HK-2 (cell line): ENCODE data around the gene ZSCAN10.
"Not testable (repeated sequence)": the region's sequence is repeated elsewhere in the genome, so short reads cannot be mapped to it uniquely, and the experiment has no call there.

Experiments
- DNase-seq: peaks from one replicate; pipeline ENCODE4 v3.0.0-alpha.2; 2018; ENCODE audit not compliant: unreplicated experiment

The ZSCAN10 gene

DNA sequence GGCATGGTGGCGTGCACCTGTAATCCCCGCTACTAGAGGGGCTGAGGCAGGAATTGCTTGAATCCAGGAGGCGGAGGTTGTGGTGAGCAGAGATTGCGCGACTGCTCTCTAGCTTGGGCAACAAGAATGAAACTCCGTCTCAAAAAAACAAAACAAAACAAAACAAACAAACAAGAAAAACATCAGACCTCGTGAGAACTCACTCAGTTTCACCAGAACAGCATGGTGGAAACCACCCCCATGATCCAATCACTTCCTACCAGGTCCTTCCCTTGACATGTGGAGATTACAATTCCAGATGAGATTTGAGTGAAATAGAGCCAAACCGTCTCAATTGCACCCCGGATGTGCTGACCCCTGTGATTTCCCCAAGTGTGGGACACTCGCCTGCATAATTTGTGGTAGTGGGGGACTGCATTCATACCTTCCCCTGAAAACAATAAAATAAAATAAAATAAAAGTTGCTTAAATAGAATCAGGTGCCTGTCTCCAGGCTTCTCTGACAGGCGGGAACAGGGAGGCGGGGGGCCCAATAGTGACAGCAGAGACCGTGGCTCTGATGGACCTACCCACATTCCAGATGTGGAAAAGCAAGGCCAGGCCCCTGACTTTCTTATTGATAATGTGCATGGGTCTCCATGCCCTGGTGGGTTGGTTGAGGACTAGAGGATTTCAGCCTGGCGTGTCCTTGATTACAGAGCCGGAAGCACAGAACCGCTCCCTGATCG lies 13.1 kb downstream of the ZSCAN10 start:
- no peak for DNase-seq

DNA sequence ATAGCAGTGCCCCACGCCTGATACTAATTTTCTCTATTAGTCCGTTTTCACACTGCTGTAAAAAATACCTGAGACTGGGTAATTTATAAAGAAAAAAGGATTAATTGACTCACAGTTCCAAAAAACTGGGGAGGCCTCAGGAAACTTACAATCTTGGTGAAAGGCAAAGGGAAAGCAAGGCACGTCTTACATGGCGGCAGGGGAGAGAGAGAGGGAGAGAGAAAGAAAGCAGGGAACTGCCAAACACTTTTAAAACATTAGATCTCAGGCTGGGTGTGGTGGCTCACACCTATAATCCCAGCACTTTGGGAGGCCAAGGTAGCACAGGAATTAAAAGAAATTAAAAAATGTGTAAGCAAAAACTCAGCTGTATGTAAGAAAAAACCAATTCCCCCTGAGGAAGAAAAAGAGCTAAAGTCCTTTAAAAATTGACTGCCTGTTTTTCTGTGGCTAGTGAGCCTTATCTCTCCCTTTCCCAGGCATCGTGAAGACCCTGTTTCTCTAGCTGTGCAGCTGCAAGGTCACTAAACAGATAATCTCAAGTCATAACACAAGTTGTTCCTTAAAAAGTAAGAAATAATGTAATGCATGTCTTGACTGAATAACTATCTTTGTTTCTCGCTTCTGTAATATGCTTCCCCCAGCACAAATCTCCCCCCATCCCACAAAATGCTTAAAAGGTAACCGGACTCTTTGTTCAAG lies 14.0 kb downstream of the ZSCAN10 start:
- no peak for DNase-seq

DNA sequence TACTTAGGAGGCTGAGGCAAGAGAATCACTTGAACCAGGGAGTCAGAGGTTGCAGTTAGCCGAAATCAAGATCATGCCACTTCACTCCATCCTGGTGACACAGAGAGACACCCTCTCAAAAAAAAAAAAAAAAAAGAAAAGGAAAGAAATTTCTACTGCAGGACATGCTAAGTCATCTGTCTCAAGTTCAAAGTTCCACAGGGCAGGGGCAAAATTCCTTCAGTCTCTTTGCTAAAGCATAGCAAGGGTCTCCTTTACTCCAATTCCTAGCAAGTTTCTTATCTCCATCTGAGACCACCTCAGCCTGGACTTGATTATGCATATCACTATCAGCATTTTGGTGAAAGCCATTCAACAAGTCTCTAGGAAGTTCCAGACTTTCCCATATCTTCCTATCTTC lies 14.6 kb downstream of the ZSCAN10 start:
- no peak for DNase-seq

DNA sequence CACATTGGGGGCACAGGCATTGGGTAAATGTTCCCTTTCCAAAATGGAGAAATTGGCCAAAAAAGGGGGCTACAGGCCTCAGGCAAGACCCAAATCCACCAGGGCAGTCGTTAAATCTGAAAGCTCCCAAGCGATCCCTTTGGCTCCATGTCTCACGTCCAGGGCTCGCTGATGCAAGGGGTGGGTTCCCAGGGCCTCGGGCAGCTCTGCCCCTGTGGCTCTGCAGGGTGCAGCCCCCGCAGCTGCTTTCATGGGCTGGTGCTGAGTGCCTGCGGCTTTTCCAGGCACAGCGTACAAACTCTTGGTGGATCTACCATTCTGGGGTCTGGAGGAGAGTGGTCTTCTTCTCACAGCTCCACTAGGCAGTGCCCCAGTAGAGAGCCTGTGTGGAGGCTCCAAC lies 15.7 kb downstream of the ZSCAN10 start:
- not testable (repeated sequence) for DNase-seq

DNA sequence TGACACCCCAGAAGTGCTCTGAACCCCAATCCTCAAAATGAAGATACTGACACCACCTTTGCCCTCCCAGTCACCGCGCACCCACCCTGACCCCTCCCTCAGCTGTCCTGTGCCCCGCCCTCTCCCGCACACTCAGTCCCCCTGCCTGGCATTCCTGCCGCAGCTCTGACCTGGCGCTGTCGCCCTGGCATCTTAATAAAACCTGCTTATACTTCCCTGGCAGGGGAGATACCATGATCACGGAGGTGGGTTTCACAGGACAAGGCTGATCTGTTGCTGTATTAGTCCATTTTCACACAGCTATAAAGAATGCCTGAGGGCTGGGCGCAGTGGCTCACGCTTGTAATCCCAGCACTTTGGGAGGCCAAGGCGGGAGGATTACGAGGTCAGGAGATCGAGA lies 17.1 kb downstream of the ZSCAN10 start:
- DNase-seq = not testable (repeated sequence)

DNA sequence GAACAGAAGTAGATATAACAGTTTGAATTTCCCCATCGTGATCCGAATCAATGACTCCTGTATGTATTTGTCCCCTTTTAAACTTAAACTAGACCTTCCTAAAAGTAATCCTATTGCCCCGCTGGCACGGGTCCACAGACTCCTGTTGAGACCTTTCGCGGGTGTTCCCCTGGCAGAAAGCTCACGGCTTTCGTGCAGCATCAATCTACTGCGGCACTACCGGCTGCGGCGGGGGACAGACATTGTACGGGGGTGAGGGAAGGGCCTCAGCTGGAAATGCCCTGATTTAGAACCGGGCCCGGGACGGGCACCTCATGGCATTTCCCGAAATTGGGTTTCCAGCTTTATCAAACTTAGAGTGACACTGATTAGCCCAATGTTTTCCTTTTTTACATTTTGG lies 19.1 kb downstream of the ZSCAN10 start:
- no peak for DNase-seq

DNA sequence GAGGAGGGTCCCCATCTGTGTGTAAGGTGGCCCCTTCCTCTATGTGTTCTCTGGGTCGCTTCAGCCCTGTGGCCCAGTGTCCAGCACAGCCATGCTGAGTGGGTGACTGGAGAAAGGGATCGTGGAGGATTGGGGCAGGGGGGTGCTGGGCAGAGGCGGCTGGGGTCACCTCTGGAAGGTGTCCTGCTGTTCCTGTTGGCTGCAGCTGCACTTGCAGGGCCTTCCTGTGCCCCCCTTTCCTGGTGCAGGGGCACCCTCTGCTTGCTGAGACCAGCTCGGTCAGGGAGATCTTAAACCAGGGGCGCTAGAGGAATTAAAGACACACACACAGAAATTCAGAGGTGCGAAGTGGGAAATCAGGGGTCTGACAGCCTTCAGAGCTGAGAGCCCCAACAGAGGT lies 22.5 kb downstream of the ZSCAN10 start:
- no peak for DNase-seq

DNA sequence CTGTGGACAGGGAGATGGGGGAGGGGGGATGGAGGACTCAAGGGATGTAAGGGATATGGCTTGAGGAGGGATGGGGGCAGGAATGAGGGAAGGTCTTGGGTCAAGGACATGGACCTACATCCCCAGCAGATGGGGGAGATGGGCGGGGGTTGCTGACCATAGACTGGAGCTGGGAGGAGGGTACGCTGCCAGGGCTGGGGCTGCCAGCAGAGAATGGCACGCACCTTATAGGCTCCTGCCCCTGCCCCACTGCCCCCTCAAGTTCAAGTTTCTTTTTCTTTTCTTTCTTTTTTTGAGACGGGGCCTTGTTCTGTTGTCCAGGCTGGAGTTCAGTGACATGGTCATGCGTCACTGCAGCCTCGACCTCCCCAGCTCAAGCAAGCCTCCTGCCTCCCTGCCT lies 23.1 kb downstream of the ZSCAN10 start:
- DNase-seq = not testable (repeated sequence)

DNA sequence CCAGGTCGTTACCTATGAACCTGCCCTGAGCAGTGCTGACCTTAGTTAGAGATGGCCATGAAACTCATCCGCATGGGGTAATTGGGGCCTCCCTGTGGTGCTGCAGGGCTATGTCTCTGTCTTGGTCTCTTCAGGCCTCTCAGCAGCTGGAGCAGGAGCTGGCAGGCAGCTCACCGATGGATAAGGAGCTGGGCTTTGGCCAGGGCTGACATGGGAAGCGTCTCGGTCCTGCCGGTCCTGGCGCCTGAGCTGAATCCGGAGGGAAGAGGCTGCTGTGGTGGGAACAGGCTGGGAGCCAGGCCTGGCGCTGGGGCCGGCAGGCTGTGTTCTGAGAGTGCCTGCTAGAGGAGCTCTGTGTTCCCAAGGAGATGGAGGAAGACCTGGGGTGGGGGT lies 23.6 kb downstream of the ZSCAN10 start:
- no peak for DNase-seq

DNA sequence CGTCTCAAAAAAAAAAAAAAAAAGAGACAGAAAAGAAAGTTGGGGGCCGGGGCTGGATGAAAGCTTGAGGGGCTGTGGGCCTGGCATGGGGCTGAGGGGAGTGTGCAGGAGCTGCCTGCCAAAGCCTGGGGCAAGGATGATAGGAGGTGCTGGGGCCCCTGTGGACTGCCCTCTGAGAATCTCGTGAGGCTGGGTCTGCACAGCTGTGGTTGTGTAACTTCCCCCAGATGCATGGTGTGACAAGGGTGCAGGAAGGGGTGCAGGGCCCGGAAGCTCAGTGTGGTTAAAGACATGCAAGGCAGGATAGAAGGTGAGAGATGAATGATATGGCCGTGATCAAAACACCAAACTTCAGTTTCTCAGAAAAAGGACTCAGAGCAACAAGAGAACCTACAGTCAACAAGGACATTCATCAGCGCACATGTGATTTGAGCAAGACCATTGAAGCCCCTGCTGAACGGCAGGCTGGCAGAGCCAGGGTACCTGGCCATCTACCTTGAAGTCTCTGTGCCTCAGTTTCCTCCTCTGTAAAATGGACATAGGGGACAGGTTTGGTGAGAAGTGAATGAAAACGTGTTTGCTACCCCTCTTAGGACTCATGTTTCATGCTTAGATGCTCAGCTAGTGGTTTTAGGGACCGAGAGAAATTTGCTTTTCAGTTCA lies 24.1 kb downstream of the ZSCAN10 start:
- DNase-seq = no peak

DNA sequence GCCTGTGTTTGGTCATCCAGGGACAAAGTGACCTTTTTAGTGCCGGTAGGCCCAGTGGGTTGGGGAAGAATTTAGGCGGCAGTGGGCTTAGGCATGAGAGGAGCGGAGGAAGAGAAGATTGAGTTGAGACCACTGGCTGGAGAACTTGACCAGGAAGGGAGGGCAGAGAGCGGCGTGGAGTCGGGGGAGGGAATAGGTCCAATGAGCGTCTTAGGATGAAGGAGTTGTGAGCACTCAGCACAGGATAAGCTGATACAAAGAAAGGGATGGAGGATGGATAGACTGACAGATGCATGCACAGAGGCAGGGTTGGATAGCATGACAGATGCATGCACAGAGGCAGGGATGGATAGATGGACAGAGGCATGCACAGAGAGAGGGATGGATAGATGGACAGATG lies 25.6 kb downstream of the ZSCAN10 start:
- no peak for DNase-seq

DNA sequence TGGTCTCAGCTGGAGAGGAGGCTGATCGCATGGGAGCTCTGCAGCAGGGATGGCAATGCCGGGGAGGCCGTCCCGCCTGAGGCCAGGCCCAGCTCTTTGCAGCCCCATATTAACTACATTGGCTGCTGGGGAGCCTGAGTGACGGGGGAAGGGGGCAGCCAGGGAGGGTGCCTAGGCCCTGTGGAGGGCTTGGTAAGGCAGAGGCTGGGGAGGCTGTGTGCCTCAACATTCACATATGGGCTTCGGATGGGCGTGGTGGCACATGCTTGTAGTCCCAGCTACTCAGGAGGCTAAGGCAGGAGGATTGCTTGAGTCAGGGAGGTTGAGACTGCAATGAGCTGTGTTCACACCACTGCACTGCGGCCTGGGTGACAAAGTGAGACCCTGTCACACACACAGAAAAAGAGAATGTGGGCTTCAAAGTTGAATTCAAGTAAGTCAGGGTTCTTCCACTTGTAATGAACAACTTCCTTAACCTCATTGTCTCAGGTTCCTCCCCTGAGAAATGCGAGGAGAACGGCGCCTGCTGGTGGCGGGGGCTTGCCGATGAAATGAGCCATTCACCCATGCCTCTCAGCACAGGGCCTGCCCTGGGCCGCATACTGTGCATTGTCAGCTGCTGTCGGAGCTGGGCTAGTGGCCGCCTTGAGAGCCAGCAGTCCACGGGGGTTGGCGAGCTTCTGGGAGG lies 26.4 kb downstream of the ZSCAN10 start:
- DNase-seq = not testable (repeated sequence)

DNA sequence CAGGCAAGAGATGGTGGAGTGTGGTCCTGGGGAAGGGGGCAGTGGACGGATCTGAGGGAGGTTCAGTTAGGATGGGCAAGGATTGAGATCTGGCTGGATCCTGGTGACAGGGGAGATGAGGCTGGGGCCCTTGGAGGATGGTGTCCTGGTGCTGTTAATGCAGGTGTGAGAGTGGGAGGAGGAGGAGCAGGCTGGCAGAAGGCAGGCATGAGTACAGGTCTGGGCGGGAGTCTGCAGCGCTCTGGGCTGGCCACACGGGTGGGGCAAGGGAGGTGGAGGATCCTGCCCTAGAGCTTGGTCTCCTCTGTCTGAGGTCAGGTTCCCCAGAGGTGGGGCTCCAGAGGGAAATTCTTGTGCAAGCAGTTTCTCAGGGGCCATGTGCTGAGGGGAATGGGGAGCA lies 26.9 kb downstream of the ZSCAN10 start:
- DNase-seq = not testable (repeated sequence)

DNA sequence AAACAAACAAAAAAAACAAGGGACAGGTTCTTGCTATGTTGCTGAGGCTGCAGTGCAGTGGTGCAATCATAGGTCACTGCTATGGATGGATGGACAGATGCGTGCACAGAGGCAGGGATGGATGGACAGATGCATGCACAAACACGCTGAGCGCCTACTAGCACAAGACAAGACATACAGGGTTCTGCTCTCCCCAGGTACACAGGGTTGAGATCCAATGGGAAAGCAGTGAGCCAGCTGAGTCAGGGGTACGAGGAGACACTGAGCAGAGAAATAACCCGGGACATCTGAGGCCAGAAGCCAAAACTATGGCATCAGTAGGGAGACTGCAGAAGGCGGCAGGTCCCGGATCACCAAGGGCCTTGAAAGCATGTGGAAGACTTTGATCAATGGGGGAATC lies 27.4 kb downstream of the ZSCAN10 start:
- no peak for DNase-seq

DNA sequence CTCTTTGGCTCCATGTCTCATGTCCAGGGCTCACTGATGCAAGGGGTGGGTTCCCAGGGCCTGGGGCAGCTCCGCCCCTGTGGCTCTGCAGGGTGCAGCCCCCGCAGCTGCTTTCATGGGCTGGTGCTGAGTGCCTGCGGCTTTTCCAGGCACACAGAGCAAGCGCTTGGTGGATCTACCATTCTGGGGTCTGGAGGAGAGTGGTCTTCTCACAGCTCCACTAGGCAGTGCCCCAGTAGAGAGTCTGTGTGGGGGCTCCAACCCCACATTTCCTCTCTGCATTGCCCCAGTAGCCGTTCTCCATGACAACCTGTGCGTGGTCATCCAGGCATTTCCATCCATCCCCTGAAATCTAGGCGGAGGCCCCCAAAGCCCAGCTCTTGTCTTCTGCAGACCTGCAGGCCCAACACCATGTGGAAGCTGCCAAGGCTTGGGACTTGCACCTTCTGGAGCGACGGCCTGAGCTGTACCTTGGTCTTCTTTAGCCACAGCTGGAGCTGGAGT lies 28.4 kb downstream of the ZSCAN10 start:
- DNase-seq = no peak

DNA sequence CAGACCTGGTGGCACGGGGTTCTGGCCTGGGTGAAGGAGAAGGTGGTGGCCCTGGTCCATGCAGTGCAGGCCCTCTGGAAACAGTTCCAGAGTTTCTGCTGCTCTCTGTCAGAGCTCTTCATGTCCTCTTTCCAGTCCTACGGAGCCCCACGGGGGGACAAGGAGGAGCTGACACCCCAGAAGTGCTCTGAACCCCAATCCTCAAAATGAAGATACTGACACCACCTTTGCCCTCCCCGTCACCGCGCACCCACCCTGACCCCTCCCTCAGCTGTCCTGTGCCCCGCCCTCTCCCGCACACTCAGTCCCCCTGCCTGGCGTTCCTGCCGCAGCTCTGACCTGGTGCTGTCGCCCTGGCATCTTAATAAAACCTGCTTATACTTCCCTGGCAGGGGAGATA lies 29.9 kb downstream of the ZSCAN10 start:
- not testable (repeated sequence) for DNase-seq

DNA sequence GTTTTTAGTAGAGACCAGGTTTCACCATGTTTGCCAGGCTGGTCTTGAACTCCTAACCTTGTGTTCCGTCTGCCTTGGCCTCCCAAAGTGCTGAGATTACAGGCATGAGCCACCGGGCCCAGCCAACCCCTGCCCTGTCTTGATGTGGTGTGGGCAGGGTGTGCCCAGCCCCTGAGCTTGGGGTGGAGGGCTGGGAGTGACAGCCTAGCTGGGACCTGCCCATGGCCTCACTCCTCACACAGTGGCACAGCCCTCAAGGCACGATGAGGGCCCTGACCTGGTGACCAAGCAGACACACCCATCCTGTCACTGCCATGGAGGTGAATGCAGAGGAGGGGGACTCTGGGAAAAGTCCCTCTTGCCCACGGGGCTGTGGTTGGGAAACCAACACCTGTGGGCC lies 30.6 kb downstream of the ZSCAN10 start:
- no peak for DNase-seq

DNA sequence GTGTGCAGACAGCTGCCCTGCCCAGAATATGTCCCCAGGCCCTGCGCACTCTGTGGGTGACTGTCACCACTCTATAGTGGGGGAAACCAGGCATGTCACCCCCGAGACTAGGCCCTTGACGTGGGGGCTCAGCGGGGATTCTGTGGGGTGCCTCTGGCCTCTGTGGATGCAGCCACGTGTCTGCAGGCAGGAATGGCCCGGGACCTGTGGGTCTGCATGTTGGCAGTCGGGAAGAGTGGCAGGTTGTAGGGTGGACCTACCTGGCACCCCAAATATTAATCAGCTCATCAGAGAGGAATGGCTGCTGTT lies 32.7 kb downstream of the ZSCAN10 start:
- DNase-seq = no peak

DNA sequence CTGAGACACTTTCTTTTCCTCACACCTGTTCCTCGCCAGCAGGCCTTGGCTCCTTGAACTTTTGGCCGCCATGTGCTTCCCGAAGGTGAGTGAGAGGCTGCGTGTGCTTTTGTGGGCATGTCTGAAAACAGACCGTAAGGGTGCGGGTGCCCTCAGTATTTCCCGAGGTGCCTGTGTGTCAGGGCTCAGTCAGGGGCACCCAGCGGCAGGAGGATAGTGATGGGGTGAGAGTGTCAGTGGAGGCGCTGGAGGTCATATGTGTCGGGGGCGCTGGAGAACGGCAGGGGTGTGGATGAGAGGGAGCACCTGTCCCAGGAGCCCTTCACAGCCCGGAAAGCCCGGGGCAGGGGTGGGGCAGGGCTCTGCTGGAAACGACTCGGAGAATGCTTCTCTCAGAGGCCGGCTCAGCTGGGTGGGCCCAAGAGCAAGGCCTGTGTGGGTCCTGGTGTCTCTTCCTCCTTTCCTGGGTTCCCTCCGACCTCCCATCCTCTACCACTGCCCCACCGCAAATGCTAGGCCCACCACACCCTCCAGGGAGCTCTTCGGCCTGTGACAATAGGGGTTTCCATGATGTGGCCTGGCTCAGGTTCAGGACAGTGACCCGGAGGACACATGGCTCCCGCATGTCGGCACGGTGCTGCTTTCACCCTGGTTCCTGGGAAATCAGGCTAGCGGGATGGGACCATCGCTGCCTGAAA lies 33.2 kb downstream of the ZSCAN10 start:
- no peak for DNase-seq

DNA sequence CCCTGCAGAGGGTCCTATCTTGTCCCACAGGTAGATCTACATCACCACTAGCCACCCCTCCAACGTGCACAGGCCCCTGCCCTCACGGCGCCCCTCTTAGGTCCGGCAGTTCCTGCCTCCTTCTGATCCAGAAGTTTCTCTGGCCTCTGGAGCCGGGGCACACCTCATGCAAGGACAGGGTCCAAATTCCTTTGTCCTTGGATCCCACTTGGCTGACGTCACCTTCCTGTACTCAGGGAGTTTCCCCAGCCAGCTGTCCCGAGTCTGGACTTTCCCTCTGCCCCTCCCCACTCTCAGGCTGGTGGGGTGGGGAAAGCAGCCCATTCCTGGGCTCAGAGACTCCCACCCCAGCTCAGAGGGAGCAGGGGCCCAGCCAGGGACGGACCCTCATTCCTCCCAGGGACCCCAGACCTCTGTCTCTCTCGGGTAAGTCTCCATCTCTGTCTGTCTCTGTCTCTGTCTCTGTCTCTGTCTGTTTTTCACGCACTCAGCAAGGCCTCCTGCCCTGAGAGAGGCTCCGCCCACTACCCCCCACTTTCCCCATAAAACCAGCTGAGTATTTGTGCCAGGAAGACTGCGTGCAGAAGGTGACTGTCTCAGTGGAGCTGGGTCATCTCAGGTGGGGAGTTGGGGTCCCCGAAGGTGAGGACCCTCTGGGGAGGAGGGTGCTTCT lies 33.9 kb downstream of the ZSCAN10 start, which contains the start of gene IL32:
Gene IL32, plus strand, starts transcription at position 572 of the 673 bp plus-strand sequence. CDS start 172 bp downstream, outside the sequence.
- DNase-seq = peak; percentile 76
